Pancreas (tissue), 10 donors: ENCODE measurements around the gene PRKCZ. TPM values are rescaled to one million over a fixed set of nuclear protein-coding genes. Genes with fewer than 3 reads are reported as not detected.
"Not testable (repeated sequence)": the region's sequence is repeated elsewhere in the genome, so short reads cannot be mapped to it uniquely, and the experiment has no call there.

Source experiments
- ATAC-seq, 4 donors: fragments of 200-7000 bp; cut with Tn5 transposase; one replicate each; pipeline versions ENCODE4 v1.8.0 to v1.9.1; 2020; ENCODE audit warnings: mild to moderate bottlenecking in 4 of 4, moderate library complexity in 4 of 4
- DNase-seq, 6 donors: peaks; one replicate each; pipeline ENCODE4 v3.0.0-alpha.2; 2020
- FAIRE-seq: peaks from 2 replicates; lab custom pipeline; 2012; peaks lifted over from hg19 to GRCh38; lab: Jason Lieb, UNC
- H3K27ac ChIP-seq, 4 donors: fragments of 200-600 bp; sonication (generic); 1 replicate in 3 of 4; 2 replicates in 1 of 4; pipeline versions ENCODE4 v1.5.0 to v1.8.0; 2020
- H3K27me3 ChIP-seq, 4 donors: fragments of 200-600 bp; one replicate each; pipeline ENCODE4 v1.8.0; 2021
- H3K36me3 ChIP-seq, 3 donors: fragments of 200-600 bp; sonication (generic) in 1 of 3; one replicate each; pipeline versions ENCODE4 v1.5.0 to v1.8.0; 2020 to 2021
- H3K4me1 ChIP-seq, 3 donors: fragments of 200-600 bp; one replicate each; pipeline ENCODE4 v1.8.0; 2021
- H3K4me3 ChIP-seq, 4 donors: fragments of 200-600 bp; sonication (generic) in 2 of 4; one replicate each; pipeline versions ENCODE4 v1.5.0 to v1.8.0; 2020 to 2021
- H3K9me3 ChIP-seq, 4 donors: fragments of 200-600 bp; one replicate each; pipeline ENCODE4 v1.8.0; 2021
- CTCF ChIP-seq, 4 donors: fragments of 200-600 bp; sonication (generic) in 3 of 4; IDR thresholded peaks; one replicate each; pipeline versions ENCODE4 v1.5.0 to v1.8.0; 2021; ENCODE audit warnings: antibody characterized with exemption in 4 of 4
- WGBS, 2 donors: extraction: QIAGEN DNeasy Blood & Tissue Kit; methylation state at CpG; one replicate each; pipeline ENCODE4 v1.1.7; 2013; 5-methylcytosine and 5-hydroxymethylcytosine counted together
- intact Hi-C, 3 donors: fragments of 100-400 bp; cut with DNase I; formaldehyde crosslinking; loops; one replicate each; pipeline versions ENCODE4 v1.11.1 to v1.14.2; 2022
- polyA plus RNA-seq, 2 donors: library from polyadenylated mRNA; stranded (reverse); fragments of 200-250 nt; gene quantifications; one replicate each; pipeline ENCODE4 v1.2.3, GENCODE V29; 2013
- total RNA-seq, 6 donors: library from RNA; stranded (reverse); fragmentation: NEBNext Ultra II Directional in 4 of 6; extraction: Animal tissue kit (Norgen Biotek cat#: 25700) in 4 of 6; gene quantifications; one replicate each; pipeline versions ENCODE4 v1.2.1 to v1.2.4, GENCODE V29; 2021 to 2023
- donor health status: healthy with polysubstance abuse.
- donor health status: DM: no; HTN: no; CAD: no; lungs with moderate emphysema.
- donor health status: DM: no; HTN: no; CAD: no.
- donor health status: control.
- donor health status: control.
- donor health status: Bipolar disorder and iron deficiency.
- donor health status: DM: yes; HTN: yes; CAD: no.
- donor health status: DM: no; HTN: no; CAD: no.
- donor health status: DM: no; HTN: no; CAD: no.
- donor health status: DM: yes; HTN: yes; CAD: no.

The PRKCZ gene
- total and polyA plus RNA-seq, 8 donors: 9.8 to 27.4 (median 17.1) TPM

- 93 to 96% methylated on average over 28 of the region's 28 CpGs for WGBS, 2 donors
- H3K27me3 ChIP-seq: no peaks in the 10 kb centered on the region
- no peaks in the 10 kb centered on the region for H3K36me3 ChIP-seq
- FAIRE-seq: no peak
- H3K27ac ChIP-seq: no peak overlapping the region
- no peak for ATAC-seq
- no peak for TF ChIP-seq CTCF (IDR thresholded peaks at IDR 0.05)
- intact Hi-C loops: no loop called here
- no peak overlapping the region for H3K4me3 ChIP-seq
- no peaks in the 10 kb centered on the region for H3K4me1 ChIP-seq
- H3K9me3 ChIP-seq: no peaks in the 10 kb centered on the region
- DNase-seq: peak in 2 of 6 donors; percentile 10 to 57
Measured at GRCh38 chr1:2110738-2111673, 60.8 kb downstream of the PRKCZ start.

DNA sequence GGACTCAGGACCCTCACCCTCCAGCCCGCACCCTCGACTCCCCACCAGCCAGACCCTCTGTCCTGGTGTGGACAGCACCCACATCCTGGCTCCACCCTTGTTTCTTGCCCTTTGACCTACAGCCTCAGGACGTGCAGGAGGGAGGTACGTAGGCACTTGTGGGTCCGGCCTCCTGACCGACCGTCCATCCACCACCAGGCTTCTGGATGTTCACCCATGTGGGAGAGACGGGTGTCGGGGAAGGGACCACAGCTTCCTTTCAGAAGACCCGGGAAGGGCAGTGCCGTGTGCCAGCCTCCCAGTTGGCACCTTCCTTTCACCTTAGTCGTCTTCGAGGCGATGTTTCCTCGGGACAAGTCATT, 61.4 kb downstream of the PRKCZ start:
- ATAC-seq (no peak), FAIRE-seq (no peak), DNase-seq (peak in 1 of 6 donors; percentile 7)
- intact Hi-C loops: no loop called here
- H3K9me3 ChIP-seq: no peaks in the 10 kb centered on the region
- H3K4me3 ChIP-seq: no peak overlapping the region
- no peaks in the 10 kb centered on the region for H3K4me1 ChIP-seq
- no peak for TF ChIP-seq CTCF (IDR thresholded peaks at IDR 0.05)
- WGBS, 2 donors: 93 to 95% methylated on average over 15 of the region's 15 CpGs
- no peaks in the 10 kb centered on the region for H3K27me3 ChIP-seq
- H3K27ac ChIP-seq: no peak overlapping the region
- no peaks in the 10 kb centered on the region for H3K36me3 ChIP-seq

DNA sequence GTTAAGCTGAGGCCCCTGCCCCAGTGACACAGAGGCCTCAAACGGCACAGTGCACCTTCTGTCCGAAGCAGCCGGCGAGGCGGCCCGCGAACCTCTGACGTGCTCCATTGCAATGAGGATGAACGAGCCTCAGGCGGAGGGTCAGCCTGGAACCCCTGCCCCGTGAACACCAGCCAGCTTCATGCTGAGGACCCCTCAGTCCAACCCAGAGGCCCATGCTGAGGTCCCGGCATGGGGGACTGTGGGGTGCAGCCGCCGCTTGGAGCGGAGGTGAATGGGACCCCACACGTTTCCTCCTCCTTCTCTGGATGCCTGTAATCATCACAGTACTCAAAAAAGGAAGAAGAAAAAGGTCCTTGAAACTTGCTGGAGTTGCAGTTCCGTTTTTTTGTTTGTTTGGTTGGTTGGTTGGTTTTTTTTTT, 62.1 kb downstream of the PRKCZ start:
- FAIRE-seq: no peak
- H3K4me1 ChIP-seq: no peaks in the 10 kb centered on the region

DNA sequence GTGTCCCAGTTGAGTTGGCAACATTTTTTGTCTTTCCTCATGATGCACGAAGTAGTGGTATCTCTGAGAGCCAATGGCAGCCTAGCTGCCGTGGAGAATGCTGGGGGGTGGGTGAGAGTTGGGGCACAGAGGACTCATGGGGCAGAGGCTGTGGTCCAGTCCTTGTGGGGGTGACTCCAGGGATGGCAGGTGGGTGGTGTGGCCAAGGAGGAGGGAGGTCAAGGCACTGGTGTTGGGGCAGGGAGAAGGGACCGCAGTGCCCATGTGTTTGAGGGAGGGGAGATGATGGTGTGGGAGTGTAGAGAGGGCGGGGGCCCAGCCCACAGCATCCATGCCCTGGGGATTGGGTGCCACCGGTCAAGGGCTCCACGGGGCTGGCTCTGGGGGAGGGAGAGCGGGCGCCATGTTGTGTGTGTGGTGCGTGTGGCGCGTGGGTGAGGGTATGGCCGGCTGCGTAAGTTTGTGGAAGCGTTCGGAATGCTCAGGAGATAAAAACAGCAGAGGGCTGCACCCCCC, 63.5 kb downstream of the PRKCZ start:
- peak in 1 of 6 donors; percentile 8 for DNase-seq
- Histone ChIP-seq H3K9me3 (no peaks in the 10 kb centered on the region), H3K27ac (no peak overlapping the region), H3K27me3 (no peaks in the 10 kb centered on the region), H3K4me3 (no peak overlapping the region), H3K36me3 (no peaks in the 10 kb centered on the region), H3K4me1 (no peaks in the 10 kb centered on the region)
- no peak for FAIRE-seq
- no peak for TF ChIP-seq CTCF (IDR thresholded peaks at IDR 0.05)
- intact Hi-C loops: no loop called here
- WGBS, 2 donors: 96 to 98% methylated on average over 15 of the region's 15 CpGs
- no peak for ATAC-seq

More for the DNA sequence above, 62.1 kb downstream of the PRKCZ start:
- peak in 1 of 6 donors; percentile 6 for DNase-seq
- Histone ChIP-seq H3K27ac (no peak overlapping the region), H3K9me3 (no peaks in the 10 kb centered on the region), H3K36me3 (no peaks in the 10 kb centered on the region), H3K27me3 (no peaks in the 10 kb centered on the region), H3K4me3 (no peak overlapping the region)
- intact Hi-C loops: no loop called here
- no peak for TF ChIP-seq CTCF (IDR thresholded peaks at IDR 0.05)
- 80 to 84% methylated on average over 17 of the region's 17 CpGs for WGBS, 2 donors
- peak in 1 of 4 donors; percentile 30 for ATAC-seq

GRCh38 chr1:2114635-2115007, 64.4 kb downstream of the PRKCZ start:
- DNase-seq, ATAC-seq, H3K27me3 ChIP-seq, H3K4me3 ChIP-seq, H3K36me3 ChIP-seq, H3K4me1 ChIP-seq, FAIRE-seq, H3K27ac ChIP-seq, H3K9me3 ChIP-seq, intact Hi-C loops: not testable (repeated sequence)
- 93 to 94% methylated on average over 14 of the region's 14 CpGs for WGBS, 2 donors
